BE2C (cell line): ENCODE results near the gene TMEM269.

Experiments used
- DNase-seq: peaks from one replicate; pipeline ENCODE4 v3.0.0-alpha.2; 2020
- H3K27me3 ChIP-seq: fragments of 250-450 bp; sonication (Bioruptor Pico); 2 replicates; pipeline ENCODE4 v1.5.1; 2020; ENCODE audit warnings: mild to moderate bottlenecking
- H3K36me3 ChIP-seq: fragments of 250-450 bp; sonication (Bioruptor Pico); 2 replicates; pipeline ENCODE4 v1.5.1; 2020; ENCODE audit warnings: mild to moderate bottlenecking
- H3K4me1 ChIP-seq: fragments of 250-450 bp; sonication (Bioruptor Pico); 2 replicates; pipeline ENCODE4 v1.5.1; 2020
- H3K4me3 ChIP-seq: 2 replicates; pipeline ENCODE4 v1.5.1; 2011; ENCODE audit warnings: low read depth, low read length
- H3K9me3 ChIP-seq: fragments of 250-450 bp; sonication (Bioruptor Pico); 2 replicates; pipeline ENCODE4 v1.5.1; 2020
- CTCF ChIP-seq: IDR thresholded peaks from 2 replicates; pipeline ENCODE4 v1.5.1; 2012; ENCODE audit warnings: mild to moderate bottlenecking, low read depth, low read length

The TMEM269 gene

GRCh38 chr1:42737257-42737656 is 47.5 kb upstream of the TMEM269 start:
- DNase-seq, result no peak
- H3K4me1 ChIP-seq, result no peaks in the 10 kb centered on the region
- no peaks in the 10 kb centered on the region for H3K9me3 ChIP-seq
- H3K4me3 ChIP-seq, result no peak overlapping the region
- H3K27me3 ChIP-seq, result no peaks in the 10 kb centered on the region
- H3K36me3 ChIP-seq, result no peaks in the 10 kb centered on the region
- TF ChIP-seq CTCF, result no peak

GRCh38 chr1:42737986-42738677 is 46.7 kb upstream of the TMEM269 start:
- H3K4me1 ChIP-seq, result no peaks in the 10 kb centered on the region
- no peaks in the 10 kb centered on the region for H3K36me3 ChIP-seq
- H3K27me3 ChIP-seq, result no peaks in the 10 kb centered on the region
- no peak for TF ChIP-seq CTCF
- no peaks in the 10 kb centered on the region for H3K9me3 ChIP-seq
- DNase-seq, result no peak
- H3K4me3 ChIP-seq, result no peak overlapping the region

- no peaks in the 10 kb centered on the region for H3K27me3 ChIP-seq
- no peak for DNase-seq
- H3K9me3 ChIP-seq, result no peaks in the 10 kb centered on the region
- H3K4me3 ChIP-seq, result no peak overlapping the region
- no peak for TF ChIP-seq CTCF
- H3K36me3 ChIP-seq, result no peaks in the 10 kb centered on the region
- no peaks in the 10 kb centered on the region for H3K4me1 ChIP-seq
These were observed 46.0 kb upstream of the TMEM269 start for GRCh38 chr1:42738678-42739226.

- no peak for DNase-seq
- no peak for TF ChIP-seq CTCF
- H3K4me1 ChIP-seq, result no peaks in the 10 kb centered on the region
These were observed 44.8 kb upstream of the TMEM269 start, which contains the start of gene CLDN19 for GRCh38 chr1:42739753-42740700. CLDN19 (minus strand) TSS chr1:42740236; CDS start chr1:42740063, 173 bp downstream.

GRCh38 chr1:42740851-42741580 is 43.8 kb upstream of the TMEM269 start:
- Histone ChIP-seq H3K4me1 (no peaks in the 10 kb centered on the region), H3K4me3 (no peak overlapping the region), H3K36me3 (no peaks in the 10 kb centered on the region), H3K9me3 (no peaks in the 10 kb centered on the region), H3K27me3 (no peaks in the 10 kb centered on the region)
- DNase-seq, result no peak
- TF ChIP-seq CTCF, result no peak

More at GRCh38 chr1:42739753-42740700, 44.8 kb upstream of the TMEM269 start, which contains the start of gene CLDN19:
- no peaks in the 10 kb centered on the region for H3K36me3 ChIP-seq
- no peaks in the 10 kb centered on the region for H3K27me3 ChIP-seq
- H3K4me3 ChIP-seq, result no peak within 1 kb of the TSS
- H3K9me3 ChIP-seq, result no peaks in the 10 kb centered on the region
